Measurements from ENCODE around the gene PYDC2.

GRCh38 chr3:191500892-191501291 lies 39.9 kb downstream of the PYDC2 start:
- TF ChIP-seq CTCF (IDR thresholded peaks at IDR 0.05) = no peak
- no peak for TF ChIP-seq POLR2A (IDR thresholded peaks at IDR 0.05)
